HG03139 (cell line): ENCODE results near the gene TMA7B.
"Not testable (repeated sequence)": the region's sequence is repeated elsewhere in the genome, so short reads cannot be mapped to it uniquely, and the experiment has no call there.

Experiments
- ATAC-seq: cut with Tn5 transposase; IDR thresholded peaks from one replicate; pipeline ENCODE4 v1.9.1; 2021; ENCODE audit not compliant: unreplicated experiment

The TMA7B gene

GRCh38 chr22:39951603-39952293, 8.4 kb upstream of the TMA7B start:
- not testable (repeated sequence) for ATAC-seq

- ATAC-seq, result no peak
Measured at GRCh38 chr22:39952347-39952746, 7.8 kb upstream of the TMA7B start.

- ATAC-seq, result no peak
Measured at GRCh38 chr22:39953101-39953500, 7.1 kb upstream of the TMA7B start.

- no peak for ATAC-seq
Measured at GRCh38 chr22:39954584-39955055, 5.6 kb upstream of the TMA7B start.

GRCh38 chr22:39955675-39956074, 4.5 kb upstream of the TMA7B start:
- ATAC-seq, result no peak

- no peak for ATAC-seq
Measured at GRCh38 chr22:39956932-39957664, 3.1 kb upstream of the TMA7B start.

- ATAC-seq, result no peak
Measured at GRCh38 chr22:39958009-39958711, 2.0 kb upstream of the TMA7B start.

GRCh38 chr22:39958949-39959639, 1.1 kb upstream of the TMA7B start:
- no peak for ATAC-seq

- peak; percentile 69 for ATAC-seq
Measured at GRCh38 chr22:39960791-39961746, 872 bp downstream of the TMA7B start.

GRCh38 chr22:39962071-39962470, 1.9 kb downstream of the TMA7B start:
- ATAC-seq, result no peak

- ATAC-seq, result no peak
Measured at GRCh38 chr22:39965748-39966147, 5.6 kb downstream of the TMA7B start.

- no peak for ATAC-seq
Measured at GRCh38 chr22:39966470-39966869, 6.3 kb downstream of the TMA7B start.

GRCh38 chr22:39967103-39967829, 7.1 kb downstream of the TMA7B start:
- no peak for ATAC-seq

- ATAC-seq, result no peak
Measured at GRCh38 chr22:39967996-39968972, 8.1 kb downstream of the TMA7B start.

GRCh38 chr22:39970742-39971141, 10.5 kb downstream of the TMA7B start:
- no peak for ATAC-seq

- ATAC-seq, result no peak
Measured at GRCh38 chr22:39972641-39973040, 12.4 kb downstream of the TMA7B start.

GRCh38 chr22:39973656-39974055, 13.5 kb downstream of the TMA7B start:
- no peak for ATAC-seq

GRCh38 chr22:39974065-39974464, 13.9 kb downstream of the TMA7B start:
- no peak for ATAC-seq
